Left colon (tissue), 2 donors: Measurements from ENCODE around the gene MTM1. TPM values are rescaled to one million over a fixed set of nuclear protein-coding genes. Genes with fewer than 3 reads are reported as not detected.

Experiments used
- ATAC-seq: fragments of 200-7000 bp; cut with Tn5 transposase; one replicate; pipeline ENCODE4 v1.9.1; 2020; ENCODE audit warnings: mild to moderate bottlenecking, moderate library complexity
- DNase-seq, 2 donors: peaks; one replicate each; pipeline ENCODE4 v3.0.0-alpha.2; 2020
- intact Hi-C, 2 donors: fragments of 100-400 bp; cut with DNase I in 1 of 2; cut with micrococcal nuclease in 1 of 2; formaldehyde crosslinking; loops; one replicate each; pipeline versions ENCODE4 v1.11.2 to v1.14.0; 2022; cut with DNase I, micrococcal nuclease
- total RNA-seq, 2 donors: library from RNA; stranded (reverse); fragmentation: NEBNext Ultra II Directional; extraction: Animal tissue kit (Norgen Biotek cat#: 25700); gene quantifications; one replicate each; pipeline ENCODE4 v1.2.1, GENCODE V29; 2021
- donor health status: DM: no; HTN: no; CAD: no.
- donor health status: DM: yes; HTN: yes; CAD: no.

MTM1 gene
- total RNA-seq, 2 donors from 2014 or later, result 51.8 to 66.6 TPM

- ATAC-seq (no peak), DNase-seq (peak in 1 of 2 donors; percentile 22)
- intact Hi-C loops, result no loop called here
Observed at GRCh38 chrX:150587585-150588503, 19.4 kb downstream of the MTM1 start.

GRCh38 chrX:150594584-150594983, 26.2 kb downstream of the MTM1 start:
- DNase-seq, result no peak
- intact Hi-C loops, result no loop called here
- ATAC-seq, result no peak

GRCh38 chrX:150599226-150599625, 30.8 kb downstream of the MTM1 start:
- DNase-seq (no peak), ATAC-seq (no peak)
- intact Hi-C loops, result no loop called here

GRCh38 chrX:150602296-150602695, 33.9 kb downstream of the MTM1 start:
- ATAC-seq (no peak), DNase-seq (no peak)
- intact Hi-C loops, result no loop called here

- intact Hi-C loops, result no loop called here
- ATAC-seq, result no peak
Observed at GRCh38 chrX:150602743-150603142, 34.3 kb downstream of the MTM1 start.

GRCh38 chrX:150605603-150606002, 37.2 kb downstream of the MTM1 start:
- ATAC-seq (peak; percentile 97), DNase-seq (peak in 1 of 2 donors; percentile 5)

More at GRCh38 chrX:150602743-150603142, 34.3 kb downstream of the MTM1 start:
- DNase-seq, result no peak

GRCh38 chrX:150607201-150607600, 38.8 kb downstream of the MTM1 start:
- ATAC-seq (no peak), DNase-seq (no peak)
- intact Hi-C loops, result no loop called here

More at GRCh38 chrX:150605603-150606002, 37.2 kb downstream of the MTM1 start:
- intact Hi-C loops, result no loop called here

GRCh38 chrX:150610043-150610442, 41.6 kb downstream of the MTM1 start:
- ATAC-seq, result no peak

GRCh38 chrX:150610446-150610845, 42.0 kb downstream of the MTM1 start:
- intact Hi-C loops, result no loop called here
- ATAC-seq (no peak), DNase-seq (no peak)

More at GRCh38 chrX:150610043-150610442, 41.6 kb downstream of the MTM1 start:
- no peak for DNase-seq
- intact Hi-C loops, result no loop called here

GRCh38 chrX:150615356-150615755, 46.9 kb downstream of the MTM1 start:
- intact Hi-C loops, result no loop called here
- no peak for DNase-seq
- no peak for ATAC-seq

GRCh38 chrX:150616179-150616862, 47.9 kb downstream of the MTM1 start:
- DNase-seq, result no peak
- intact Hi-C loops, result no loop called here

GRCh38 chrX:150616863-150617198, 48.4 kb downstream of the MTM1 start:
- DNase-seq (no peak), ATAC-seq (no peak)
- intact Hi-C loops, result no loop called here

More at GRCh38 chrX:150616179-150616862, 47.9 kb downstream of the MTM1 start:
- ATAC-seq, result no peak

- intact Hi-C loops, result no loop called here
- DNase-seq (no peak), ATAC-seq (no peak)
Observed at GRCh38 chrX:150621652-150622051, 53.2 kb downstream of the MTM1 start.

GRCh38 chrX:150623583-150623982, 55.2 kb downstream of the MTM1 start:
- no peak for ATAC-seq
- DNase-seq, result no peak
- intact Hi-C loops, result no loop called here

GRCh38 chrX:150625097-150625496, 56.7 kb downstream of the MTM1 start:
- DNase-seq, result no peak
- ATAC-seq, result no peak
- intact Hi-C loops, result no loop called here

- intact Hi-C loops, result no loop called here
- no peak for ATAC-seq
- DNase-seq, result no peak
Observed at GRCh38 chrX:150625875-150626274, 57.5 kb downstream of the MTM1 start.

- intact Hi-C loops, result no loop called here
- DNase-seq (no peak), ATAC-seq (no peak)
Observed at GRCh38 chrX:150627957-150628356, 59.5 kb downstream of the MTM1 start.

GRCh38 chrX:150635952-150636351, 67.5 kb downstream of the MTM1 start:
- intact Hi-C loops, result no loop called here
- ATAC-seq (no peak), DNase-seq (no peak)

GRCh38 chrX:150642423-150642822, 74.0 kb downstream of the MTM1 start:
- ATAC-seq (no peak), DNase-seq (no peak)
- intact Hi-C loops, result no loop called here

- DNase-seq (no peak), ATAC-seq (peak; percentile 52)
- intact Hi-C loops, result no loop called here
Observed at GRCh38 chrX:150643271-150643670, 74.8 kb downstream of the MTM1 start.
